ENCODE results near the gene PRKN.

The PRKN gene

GRCh38 chr6:161671117-161671516 lies 1056.4 kb downstream of the PRKN start:
- no peak for DNase-seq (ENCODE audit: low read depth, low spot score)

- DNase-seq (ENCODE audit: low read depth, low spot score) = no peak
These were observed 1058.9 kb downstream of the PRKN start for GRCh38 chr6:161668665-161669064.

- no peak for DNase-seq (ENCODE audit: low read depth, low spot score)
These were observed 1059.6 kb downstream of the PRKN start for GRCh38 chr6:161667957-161668356.

DNA sequence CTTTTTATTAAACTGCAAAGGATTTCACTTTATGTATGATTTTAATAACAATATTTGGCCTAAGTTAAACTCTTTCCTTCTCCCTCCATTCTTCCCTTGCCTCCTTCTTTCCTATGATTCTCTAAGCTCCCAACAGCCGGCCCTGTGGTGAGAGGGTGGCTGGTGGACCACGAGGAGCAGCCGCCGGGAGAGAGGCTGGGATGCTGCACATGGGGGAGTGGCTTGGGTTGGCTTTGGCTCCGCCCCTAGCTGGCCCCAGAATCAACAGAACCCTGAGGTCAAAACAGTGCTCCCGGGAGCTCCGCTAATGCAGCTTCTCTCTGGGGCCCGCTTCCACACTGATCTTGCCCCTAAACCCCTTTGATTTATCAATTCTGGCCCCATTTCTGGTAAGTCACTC lies 1063.9 kb downstream of the PRKN start:
- no peak for DNase-seq (ENCODE audit: low read depth, low spot score)

GRCh38 chr6:161660666-161661571 lies 1066.6 kb downstream of the PRKN start:
- DNase-seq (ENCODE audit: low read depth, low spot score) = no peak

GRCh38 chr6:161658211-161658610 lies 1069.4 kb downstream of the PRKN start:
- DNase-seq (ENCODE audit: low read depth, low spot score) = no peak

GRCh38 chr6:161654209-161654608 lies 1073.4 kb downstream of the PRKN start:
- DNase-seq (ENCODE audit: low read depth, low spot score) = no peak

DNA sequence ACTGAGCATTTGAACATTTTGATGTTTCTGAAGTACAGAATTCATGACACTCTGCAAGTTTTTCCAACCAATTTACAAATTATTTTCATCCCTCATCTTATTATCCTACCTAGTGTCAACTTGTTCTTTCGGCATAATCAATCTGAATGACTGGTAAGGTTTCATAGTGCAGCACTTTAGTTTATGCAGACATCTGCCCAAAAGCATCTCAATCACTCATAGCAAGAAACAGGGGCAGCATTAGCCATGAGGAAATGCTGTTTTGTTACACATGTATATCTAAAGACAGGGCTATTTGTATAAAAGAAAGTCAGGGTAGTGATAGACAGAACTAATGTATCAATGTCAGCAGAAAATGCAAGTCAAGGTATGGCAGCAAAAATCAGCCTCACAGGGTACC lies 1075.6 kb downstream of the PRKN start:
- no peak for DNase-seq (ENCODE audit: low read depth, low spot score)

GRCh38 chr6:161649841-161650240 lies 1077.7 kb downstream of the PRKN start:
- DNase-seq (ENCODE audit: low read depth, low spot score) = no peak

- DNase-seq (ENCODE audit: low read depth, low spot score) = no peak
These were observed 1078.5 kb downstream of the PRKN start for GRCh38 chr6:161649068-161649467.

- DNase-seq (ENCODE audit: low read depth, low spot score) = no peak
These were observed 1080.3 kb downstream of the PRKN start for GRCh38 chr6:161647234-161647633.

GRCh38 chr6:161644521-161644920 lies 1083.0 kb downstream of the PRKN start:
- no peak for DNase-seq (ENCODE audit: low read depth, low spot score)

DNA sequence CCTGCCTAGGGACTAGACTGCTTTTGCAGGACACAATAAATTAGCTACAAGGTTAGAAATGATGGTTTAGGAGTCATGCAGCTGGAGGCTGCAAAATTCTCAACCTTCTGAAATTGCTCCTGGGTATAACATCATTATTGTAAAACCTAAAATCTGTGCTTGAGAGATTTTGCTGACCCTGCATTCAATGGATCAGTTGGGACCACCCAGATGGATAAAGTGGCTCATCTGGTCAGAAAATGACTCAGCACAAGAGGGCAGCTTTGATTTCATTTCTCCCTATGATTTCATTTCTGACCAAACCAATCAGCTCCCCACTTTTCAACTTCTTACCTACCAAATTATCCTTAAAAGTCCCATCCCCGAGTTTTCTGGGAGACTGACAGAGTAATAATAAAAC lies 1086.4 kb downstream of the PRKN start:
- no peak for DNase-seq (ENCODE audit: low read depth, low spot score)

DNA sequence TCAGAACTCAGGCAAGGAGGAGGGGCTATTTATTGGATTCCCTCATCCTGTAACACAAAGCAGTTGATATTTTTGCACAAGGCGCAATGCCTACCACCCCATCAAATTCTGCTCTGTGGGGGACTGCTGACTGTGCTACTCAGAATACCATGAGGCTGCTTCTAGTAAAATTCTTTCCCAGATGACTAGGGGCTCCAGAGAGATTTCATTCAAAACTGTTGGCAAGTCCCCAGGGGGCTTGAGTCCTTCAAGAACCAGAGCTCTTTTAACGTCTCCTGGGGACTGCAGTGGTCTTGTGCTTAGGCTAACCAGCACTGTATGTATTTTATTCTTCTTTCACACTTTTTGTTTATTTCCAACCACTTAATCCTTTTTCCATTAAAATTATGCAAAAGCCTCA lies 1087.8 kb downstream of the PRKN start:
- DNase-seq (ENCODE audit: low read depth, low spot score) = no peak

- DNase-seq (ENCODE audit: low read depth, low spot score) = no peak
These were observed 1089.9 kb downstream of the PRKN start for GRCh38 chr6:161637658-161638057.

GRCh38 chr6:161636882-161637430 lies 1090.6 kb downstream of the PRKN start:
- DNase-seq (ENCODE audit: low read depth, low spot score) = no peak

- DNase-seq (ENCODE audit: low read depth, low spot score) = no peak
These were observed 1091.6 kb downstream of the PRKN start for GRCh38 chr6:161635975-161636374.

- no peak for DNase-seq (ENCODE audit: low read depth, low spot score)
These were observed 1092.7 kb downstream of the PRKN start for GRCh38 chr6:161634916-161635315.

- no peak for DNase-seq (ENCODE audit: low read depth, low spot score)
These were observed 1095.8 kb downstream of the PRKN start for GRCh38 chr6:161631676-161632194.

- no peak for DNase-seq (ENCODE audit: low read depth, low spot score)
These were observed 1096.9 kb downstream of the PRKN start for GRCh38 chr6:161630674-161631073.

DNA sequence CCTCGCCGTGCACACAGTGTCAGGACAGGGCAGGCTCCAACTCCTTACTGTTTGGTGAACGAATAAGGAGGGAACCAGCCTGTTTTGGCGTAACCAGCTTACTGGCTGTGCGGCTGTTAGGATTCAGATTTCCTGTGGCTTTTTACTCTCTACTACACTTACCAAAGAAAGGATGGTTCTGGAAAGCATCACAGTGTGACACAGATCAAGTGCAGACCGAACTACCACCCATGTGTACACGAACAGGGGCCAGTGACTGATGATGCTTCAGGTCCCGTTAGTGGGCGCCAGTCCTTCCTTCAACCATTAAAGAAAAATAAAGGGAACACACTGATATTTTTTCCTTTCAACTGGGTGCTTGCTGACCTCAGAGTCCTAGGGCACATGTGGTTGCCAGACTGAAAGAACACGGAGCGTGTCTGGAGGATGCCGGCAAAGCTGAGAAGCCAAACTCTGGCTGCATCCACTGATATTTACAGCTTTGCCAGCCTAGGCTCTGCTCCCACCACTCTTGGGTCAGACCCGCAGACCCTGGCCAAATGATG lies 1101.4 kb downstream of the PRKN start:
- no peak for DNase-seq (ENCODE audit: low read depth, low spot score)

DNA sequence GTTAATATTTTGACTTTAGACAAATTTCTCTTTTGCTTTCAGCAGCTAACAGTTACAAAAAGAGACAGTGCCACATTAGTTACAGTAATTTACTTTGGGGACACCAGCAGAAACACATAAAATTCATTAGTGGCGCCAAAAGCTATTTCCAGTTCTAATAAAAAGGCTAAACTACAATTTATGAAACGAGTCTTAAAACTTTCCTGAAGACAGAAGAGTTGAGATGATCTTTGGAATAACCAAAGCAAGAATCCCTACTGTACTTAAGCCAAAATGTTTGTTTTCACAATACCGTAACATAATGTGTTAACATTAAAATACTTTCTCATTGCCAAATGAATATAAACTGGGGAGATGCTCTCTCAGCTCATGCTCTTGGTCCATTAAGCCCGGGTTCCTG lies 1103.5 kb downstream of the PRKN start:
- DNase-seq (ENCODE audit: low read depth, low spot score) = no peak

DNA sequence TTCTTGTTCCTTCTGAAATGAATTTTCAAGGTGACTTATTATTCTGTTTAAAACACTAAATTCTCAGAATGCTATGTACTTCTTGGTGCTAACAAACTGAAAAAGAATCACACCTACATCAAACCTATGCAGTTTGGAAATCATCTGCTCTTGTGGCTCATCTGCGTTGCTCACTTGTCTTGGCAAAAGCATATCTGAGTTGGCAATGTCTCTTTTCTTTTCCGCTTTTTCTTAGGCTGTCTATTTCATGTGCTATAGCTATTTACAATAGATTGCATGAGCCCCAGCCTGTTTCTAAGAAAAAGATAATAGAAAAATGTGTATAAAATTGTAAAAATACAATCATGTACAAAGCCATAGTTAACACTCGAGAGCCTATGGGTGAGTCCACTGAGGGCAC lies 1104.8 kb downstream of the PRKN start:
- no peak for DNase-seq (ENCODE audit: low read depth, low spot score)

All from ELF-1 (cell line).